WTC11 (cell line): ENCODE results near the gene IL1RAPL2. TPM values are rescaled to one million over a fixed set of nuclear protein-coding genes. Genes with fewer than 3 reads are reported as not detected.

ENCODE experiments used
- ATAC-seq: fragments of 200-7000 bp; cut with Tn5 transposase; 2 replicates; pipeline ENCODE4 v1.10.0; 2021; ENCODE audit warnings: mild to moderate bottlenecking, moderate library complexity
- CTCF ChIA-PET: fragments of 300-600 bp; sonication (Branson Sonifier 250); formaldehyde crosslinking; loops from one replicate; lab custom pipeline; 2021; ENCODE audit warnings: antibody characterized with exemption; lab: Charles Lee
- POLR2A ChIA-PET: fragments of 350-600 bp; sonication (Branson Sonifier 250); formaldehyde crosslinking; loops from one replicate; lab custom pipeline; 2021; ENCODE audit warnings: antibody characterized with exemption; lab: Charles Lee
- DNase-seq: peaks from one replicate; pipeline ENCODE4 v3.0.0; 2021; ENCODE audit warnings: low spot score
- H3K27ac Mint-ChIP-seq: 2 replicates; pipeline ENCODE4 v1.8.0; 2021; ENCODE audit warnings: mixed read lengths
- H3K27me3 Mint-ChIP-seq: 2 replicates; pipeline ENCODE4 v1.8.0; 2021; ENCODE audit warnings: low read depth, mild to moderate bottlenecking, moderate library complexity, mixed read lengths
- H3K36me3 Mint-ChIP-seq: 2 replicates; pipeline ENCODE4 v1.8.0; 2021; ENCODE audit warnings: mixed read lengths
- H3K4me1 Mint-ChIP-seq: 2 replicates; pipeline ENCODE4 v1.8.0; 2022; ENCODE audit warnings: mixed read lengths
- H3K4me3 Mint-ChIP-seq: 2 replicates; pipeline ENCODE4 v1.8.0; 2021; ENCODE audit warnings: mild to moderate bottlenecking, moderate library complexity, mixed read lengths
- H3K9me3 Mint-ChIP-seq: 2 replicates; pipeline ENCODE4 v1.8.0; 2021; ENCODE audit warnings: mixed read lengths
- CBFB ChIP-seq: sonication (generic); formaldehyde crosslinking; IDR thresholded peaks from 2 replicates; pipeline ENCODE4 v1.8.1; 2022; ENCODE audit warnings: mild to moderate bottlenecking, low read depth, missing genetic modification reagents
- CREB1 ChIP-seq: sonication (generic); formaldehyde crosslinking; IDR thresholded peaks from 2 replicates; pipeline ENCODE4 v1.8.0; 2023; ENCODE audit warnings: mild to moderate bottlenecking, missing genetic modification reagents
- EMX1 ChIP-seq: fragments of 250-450 bp; sonication (Bioruptor Pico); IDR thresholded peaks from 2 replicates; pipeline ENCODE4 v1.8.0; 2021; ENCODE audit warnings: mild to moderate bottlenecking
- ESRRA ChIP-seq: sonication (generic); formaldehyde crosslinking; IDR thresholded peaks from 2 replicates; pipeline ENCODE4 v1.8.1; 2022; ENCODE audit warnings: mild to moderate bottlenecking, missing genetic modification reagents, borderline replicate concordance
- FOXK1 ChIP-seq: sonication (generic); formaldehyde crosslinking; IDR thresholded peaks from 2 replicates; pipeline ENCODE4 v1.8.0; 2022; ENCODE audit warnings: mild to moderate bottlenecking, moderate library complexity, missing genetic modification reagents
- FOXP1 ChIP-seq: sonication (generic); formaldehyde crosslinking; IDR thresholded peaks from 2 replicates; pipeline ENCODE4 v1.8.0; 2022; ENCODE audit warnings: missing genetic modification reagents, mild to moderate bottlenecking, moderate library complexity, borderline replicate concordance
- JAZF1 ChIP-seq: fragments of 250-450 bp; sonication (Bioruptor Pico); IDR thresholded peaks from 2 replicates; pipeline ENCODE4 v1.9.0; 2021; ENCODE audit warnings: moderate library complexity, mild to moderate bottlenecking, inconsistent platforms
- JUN ChIP-seq: sonication (generic); formaldehyde crosslinking; IDR thresholded peaks from 2 replicates; pipeline ENCODE4 v1.8.0; 2023; ENCODE audit warnings: mild to moderate bottlenecking, missing genetic modification reagents
- NFATC4 ChIP-seq: fragments of 250-450 bp; sonication (Bioruptor Pico); IDR thresholded peaks from 2 replicates; pipeline ENCODE4 v1.9.0; 2021; ENCODE audit warnings: mild to moderate bottlenecking
- NFE2L1 ChIP-seq: sonication (generic); formaldehyde crosslinking; IDR thresholded peaks from 2 replicates; pipeline ENCODE4 v1.8.1; 2023; ENCODE audit warnings: missing genetic modification reagents
- NR3C1 ChIP-seq: sonication (generic); formaldehyde crosslinking; conservative IDR thresholded peaks from 2 replicates; pipeline ENCODE4 v1.8.1; 2023; ENCODE audit warnings: low read depth, mild to moderate bottlenecking, missing genetic modification reagents
- SP1 ChIP-seq: sonication (generic); formaldehyde crosslinking; conservative IDR thresholded peaks from 2 replicates; pipeline ENCODE4 v1.8.1; 2022; ENCODE audit warnings: missing genetic modification reagents
- TP53 ChIP-seq: sonication (generic); formaldehyde crosslinking; IDR thresholded peaks from 2 replicates; pipeline ENCODE4 v1.8.1; 2023; ENCODE audit warnings: mild to moderate bottlenecking, missing genetic modification reagents
- ZNF219 ChIP-seq: sonication (generic); formaldehyde crosslinking; IDR thresholded peaks from 2 replicates; pipeline ENCODE4 v1.8.0; 2023; ENCODE audit warnings: missing genetic modification reagents, mild to moderate bottlenecking, borderline replicate concordance
- ZNF263 ChIP-seq: sonication (generic); formaldehyde crosslinking; IDR thresholded peaks from 2 replicates; pipeline ENCODE4 v1.8.1; 2022; ENCODE audit warnings: low read depth, mild to moderate bottlenecking, moderate library complexity, missing genetic modification reagents
- total RNA-seq: library from RNA; stranded (reverse); gene quantifications from 3 replicates; pipeline ENCODE4 v1.2.3, GENCODE V29; 2021
- TF ChIP-seq, protein P1 (sequence below): sonication (generic); formaldehyde crosslinking; IDR thresholded peaks from 2 replicates; pipeline ENCODE4 v1.8.0; 2022; ENCODE audit warnings: mild to moderate bottlenecking, missing genetic modification reagents
- TF ChIP-seq, protein P2 (sequence below): sonication (generic); formaldehyde crosslinking; IDR thresholded peaks from 2 replicates; pipeline ENCODE4 v1.8.1; 2023; ENCODE audit warnings: mild to moderate bottlenecking, missing genetic modification reagents
- TF ChIP-seq, protein P3 (sequence below): fragments of 250-450 bp; sonication (Bioruptor Pico); conservative IDR thresholded peaks from 2 replicates; pipeline ENCODE4 v1.9.0; 2021; ENCODE audit warnings: mild to moderate bottlenecking
- TF ChIP-seq, protein P4 (sequence below): fragments of 200-600 bp; IDR thresholded peaks from 2 replicates; pipeline ENCODE4 v1.8.0; 2022; ENCODE audit warnings: antibody characterized with exemption
- TF ChIP-seq, protein P5 (sequence below): sonication (generic); formaldehyde crosslinking; IDR thresholded peaks from 2 replicates; pipeline ENCODE4 v1.8.1; 2023; ENCODE audit warnings: mild to moderate bottlenecking, missing genetic modification reagents
- TF ChIP-seq, protein P6 (sequence below): sonication (generic); formaldehyde crosslinking; conservative IDR thresholded peaks from 2 replicates; pipeline ENCODE4 v1.8.1; 2023; ENCODE audit warnings: mild to moderate bottlenecking, low read depth, missing genetic modification reagents, moderate library complexity
- TF ChIP-seq, protein P7 (sequence below): sonication (generic); formaldehyde crosslinking; IDR thresholded peaks from 2 replicates; pipeline ENCODE4 v1.8.1; 2023; ENCODE audit warnings: mild to moderate bottlenecking, moderate library complexity, missing genetic modification reagents

The IL1RAPL2 gene
- total RNA-seq, 1 experiment from 2014 or later: 0.09 TPM

DNA sequence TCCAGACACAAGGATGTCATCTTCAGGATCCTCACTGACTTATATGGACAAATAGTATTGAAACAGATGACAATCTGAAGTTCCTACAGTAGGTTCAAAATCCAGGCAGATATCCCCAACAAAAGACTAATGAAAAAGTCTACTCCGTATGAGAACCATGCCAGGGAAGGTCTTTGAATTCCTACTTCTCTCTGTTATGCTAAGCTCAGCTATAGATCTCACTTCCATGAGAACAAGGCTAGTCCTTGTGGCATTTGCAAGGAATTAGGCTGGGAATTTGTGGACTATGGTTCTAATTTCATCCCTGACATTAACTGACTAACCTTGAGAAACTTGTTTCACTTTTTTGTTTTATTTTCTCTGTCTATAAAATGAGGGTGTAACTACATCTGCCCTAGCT, 229.8 kb downstream of the IL1RAPL2 start:
- no peaks in the 10 kb centered on the region for H3K36me3 Mint-ChIP-seq
- ATAC-seq: peak; percentile 82
- H3K4me1 Mint-ChIP-seq: peaks cover 23% of the 10 kb centered on the region
- ChIA-PET POLR2A (interaction anchor here (0.5 kb wide), 1 partner anchor 124 kb away, joined by 3 read pairs; no protein-coding TSS in a partner anchor), CTCF (no interaction called here)
- H3K9me3 Mint-ChIP-seq: no peaks in the 10 kb centered on the region
- H3K4me3 Mint-ChIP-seq: no peak overlapping the region
- TF ChIP-seq ZNF263 (CRISPR knock-in tag) (no peak), NFATC4 (CRISPR knock-in tag) (no peak), ZNF219 (no peak), EMX1 (CRISPR knock-in tag) (no peak), JUN (CRISPR knock-in tag) (no peak), NR3C1 (CRISPR knock-in tag) (no peak), ESRRA (CRISPR knock-in tag) (no peak)
- TF ChIP-seq, protein P1, sequence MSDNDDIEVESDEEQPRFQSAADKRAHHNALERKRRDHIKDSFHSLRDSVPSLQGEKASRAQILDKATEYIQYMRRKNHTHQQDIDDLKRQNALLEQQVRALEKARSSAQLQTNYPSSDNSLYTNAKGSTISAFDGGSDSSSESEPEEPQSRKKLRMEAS: no peak
- TF ChIP-seq, protein P2, sequence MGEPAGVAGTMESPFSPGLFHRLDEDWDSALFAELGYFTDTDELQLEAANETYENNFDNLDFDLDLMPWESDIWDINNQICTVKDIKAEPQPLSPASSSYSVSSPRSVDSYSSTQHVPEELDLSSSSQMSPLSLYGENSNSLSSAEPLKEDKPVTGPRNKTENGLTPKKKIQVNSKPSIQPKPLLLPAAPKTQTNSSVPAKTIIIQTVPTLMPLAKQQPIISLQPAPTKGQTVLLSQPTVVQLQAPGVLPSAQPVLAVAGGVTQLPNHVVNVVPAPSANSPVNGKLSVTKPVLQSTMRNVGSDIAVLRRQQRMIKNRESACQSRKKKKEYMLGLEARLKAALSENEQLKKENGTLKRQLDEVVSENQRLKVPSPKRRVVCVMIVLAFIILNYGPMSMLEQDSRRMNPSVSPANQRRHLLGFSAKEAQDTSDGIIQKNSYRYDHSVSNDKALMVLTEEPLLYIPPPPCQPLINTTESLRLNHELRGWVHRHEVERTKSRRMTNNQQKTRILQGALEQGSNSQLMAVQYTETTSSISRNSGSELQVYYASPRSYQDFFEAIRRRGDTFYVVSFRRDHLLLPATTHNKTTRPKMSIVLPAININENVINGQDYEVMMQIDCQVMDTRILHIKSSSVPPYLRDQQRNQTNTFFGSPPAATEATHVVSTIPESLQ (CRISPR knock-in tag): no peak
- TF ChIP-seq, protein P3, sequence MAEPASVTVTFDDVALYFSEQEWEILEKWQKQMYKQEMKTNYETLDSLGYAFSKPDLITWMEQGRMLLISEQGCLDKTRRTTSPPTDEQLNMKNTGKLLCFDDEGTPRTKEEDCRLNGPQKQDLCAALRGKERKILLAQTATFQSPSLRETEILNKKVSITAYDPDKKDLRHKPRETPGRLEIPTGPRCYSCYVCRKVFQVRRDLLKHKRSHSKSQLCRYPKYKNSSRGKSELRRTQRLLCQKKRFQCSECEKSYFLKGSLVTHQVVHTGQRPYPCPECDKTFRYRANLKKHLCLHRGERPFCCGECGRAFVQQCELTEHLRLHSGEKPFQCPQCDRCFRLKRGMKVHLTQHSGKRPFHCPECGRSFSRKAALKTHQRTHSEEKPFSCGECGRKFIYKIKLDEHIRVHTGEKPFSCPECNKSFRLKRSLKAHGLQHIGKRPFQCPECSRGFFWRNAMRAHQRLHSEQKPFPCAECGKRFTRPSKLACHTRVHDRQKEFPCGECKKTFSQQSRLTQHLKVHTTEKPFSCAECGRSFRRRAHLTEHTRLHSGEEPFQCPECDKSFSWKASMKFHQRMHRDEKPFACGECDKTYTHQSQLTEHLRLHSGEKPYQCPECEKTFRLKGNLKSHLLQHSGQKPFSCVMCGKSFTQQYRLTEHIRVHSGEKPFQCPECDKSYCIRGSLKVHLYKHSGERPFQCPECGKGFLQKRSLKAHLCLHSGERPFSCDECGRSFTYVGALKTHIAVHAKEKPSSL (CRISPR knock-in tag): no peak
- TF ChIP-seq, protein P4, sequence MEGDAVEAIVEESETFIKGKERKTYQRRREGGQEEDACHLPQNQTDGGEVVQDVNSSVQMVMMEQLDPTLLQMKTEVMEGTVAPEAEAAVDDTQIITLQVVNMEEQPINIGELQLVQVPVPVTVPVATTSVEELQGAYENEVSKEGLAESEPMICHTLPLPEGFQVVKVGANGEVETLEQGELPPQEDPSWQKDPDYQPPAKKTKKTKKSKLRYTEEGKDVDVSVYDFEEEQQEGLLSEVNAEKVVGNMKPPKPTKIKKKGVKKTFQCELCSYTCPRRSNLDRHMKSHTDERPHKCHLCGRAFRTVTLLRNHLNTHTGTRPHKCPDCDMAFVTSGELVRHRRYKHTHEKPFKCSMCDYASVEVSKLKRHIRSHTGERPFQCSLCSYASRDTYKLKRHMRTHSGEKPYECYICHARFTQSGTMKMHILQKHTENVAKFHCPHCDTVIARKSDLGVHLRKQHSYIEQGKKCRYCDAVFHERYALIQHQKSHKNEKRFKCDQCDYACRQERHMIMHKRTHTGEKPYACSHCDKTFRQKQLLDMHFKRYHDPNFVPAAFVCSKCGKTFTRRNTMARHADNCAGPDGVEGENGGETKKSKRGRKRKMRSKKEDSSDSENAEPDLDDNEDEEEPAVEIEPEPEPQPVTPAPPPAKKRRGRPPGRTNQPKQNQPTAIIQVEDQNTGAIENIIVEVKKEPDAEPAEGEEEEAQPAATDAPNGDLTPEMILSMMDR: no peak
- no peak overlapping the region; the same call in 1 of the 2 replicates for H3K27ac Mint-ChIP-seq
- H3K27me3 Mint-ChIP-seq: no peaks in the 10 kb centered on the region
- DNase-seq: no peak

DNA sequence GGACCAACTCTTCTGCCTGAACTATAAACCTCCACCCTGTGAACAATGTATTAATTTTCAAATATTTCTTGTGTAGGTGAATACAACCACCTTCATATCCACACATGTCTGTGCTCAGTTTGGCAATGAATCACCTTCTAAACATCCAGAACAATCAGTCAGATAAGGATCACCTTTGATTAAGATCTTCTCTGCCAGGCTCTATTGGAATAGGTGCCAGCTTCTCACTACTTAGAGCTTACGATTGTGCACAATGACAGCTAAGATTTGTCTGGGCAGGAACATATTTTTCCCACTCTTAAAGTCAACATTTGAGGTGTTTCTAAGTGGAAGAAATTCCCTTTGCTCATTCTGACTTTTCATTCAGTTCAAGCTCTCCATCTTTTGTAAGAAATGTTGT, 237.2 kb downstream of the IL1RAPL2 start:
- no peak for DNase-seq
- Mint-ChIP-seq H3K4me3 (no peak overlapping the region), H3K27me3 (no peaks in the 10 kb centered on the region), H3K36me3 (no peaks in the 10 kb centered on the region), H3K27ac (no peak overlapping the region), H3K4me1 (peaks cover 6% of the 10 kb centered on the region), H3K9me3 (peaks cover under 1% of the 10 kb centered on the region; the same call in 1 of the 2 replicates)
- CTCF ChIA-PET: no interaction called here
- ATAC-seq: no peak
- POLR2A ChIA-PET: no interaction called here
- TF ChIP-seq, protein P5, sequence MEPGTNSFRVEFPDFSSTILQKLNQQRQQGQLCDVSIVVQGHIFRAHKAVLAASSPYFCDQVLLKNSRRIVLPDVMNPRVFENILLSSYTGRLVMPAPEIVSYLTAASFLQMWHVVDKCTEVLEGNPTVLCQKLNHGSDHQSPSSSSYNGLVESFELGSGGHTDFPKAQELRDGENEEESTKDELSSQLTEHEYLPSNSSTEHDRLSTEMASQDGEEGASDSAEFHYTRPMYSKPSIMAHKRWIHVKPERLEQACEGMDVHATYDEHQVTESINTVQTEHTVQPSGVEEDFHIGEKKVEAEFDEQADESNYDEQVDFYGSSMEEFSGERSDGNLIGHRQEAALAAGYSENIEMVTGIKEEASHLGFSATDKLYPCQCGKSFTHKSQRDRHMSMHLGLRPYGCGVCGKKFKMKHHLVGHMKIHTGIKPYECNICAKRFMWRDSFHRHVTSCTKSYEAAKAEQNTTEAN (CRISPR knock-in tag): no peak
- no peak for TF ChIP-seq FOXP1 (CRISPR knock-in tag)
- no peak for TF ChIP-seq TP53 (CRISPR knock-in tag)
- TF ChIP-seq, protein P6, sequence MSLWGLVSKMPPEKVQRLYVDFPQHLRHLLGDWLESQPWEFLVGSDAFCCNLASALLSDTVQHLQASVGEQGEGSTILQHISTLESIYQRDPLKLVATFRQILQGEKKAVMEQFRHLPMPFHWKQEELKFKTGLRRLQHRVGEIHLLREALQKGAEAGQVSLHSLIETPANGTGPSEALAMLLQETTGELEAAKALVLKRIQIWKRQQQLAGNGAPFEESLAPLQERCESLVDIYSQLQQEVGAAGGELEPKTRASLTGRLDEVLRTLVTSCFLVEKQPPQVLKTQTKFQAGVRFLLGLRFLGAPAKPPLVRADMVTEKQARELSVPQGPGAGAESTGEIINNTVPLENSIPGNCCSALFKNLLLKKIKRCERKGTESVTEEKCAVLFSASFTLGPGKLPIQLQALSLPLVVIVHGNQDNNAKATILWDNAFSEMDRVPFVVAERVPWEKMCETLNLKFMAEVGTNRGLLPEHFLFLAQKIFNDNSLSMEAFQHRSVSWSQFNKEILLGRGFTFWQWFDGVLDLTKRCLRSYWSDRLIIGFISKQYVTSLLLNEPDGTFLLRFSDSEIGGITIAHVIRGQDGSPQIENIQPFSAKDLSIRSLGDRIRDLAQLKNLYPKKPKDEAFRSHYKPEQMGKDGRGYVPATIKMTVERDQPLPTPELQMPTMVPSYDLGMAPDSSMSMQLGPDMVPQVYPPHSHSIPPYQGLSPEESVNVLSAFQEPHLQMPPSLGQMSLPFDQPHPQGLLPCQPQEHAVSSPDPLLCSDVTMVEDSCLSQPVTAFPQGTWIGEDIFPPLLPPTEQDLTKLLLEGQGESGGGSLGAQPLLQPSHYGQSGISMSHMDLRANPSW: no peak
- TF ChIP-seq, protein P7, sequence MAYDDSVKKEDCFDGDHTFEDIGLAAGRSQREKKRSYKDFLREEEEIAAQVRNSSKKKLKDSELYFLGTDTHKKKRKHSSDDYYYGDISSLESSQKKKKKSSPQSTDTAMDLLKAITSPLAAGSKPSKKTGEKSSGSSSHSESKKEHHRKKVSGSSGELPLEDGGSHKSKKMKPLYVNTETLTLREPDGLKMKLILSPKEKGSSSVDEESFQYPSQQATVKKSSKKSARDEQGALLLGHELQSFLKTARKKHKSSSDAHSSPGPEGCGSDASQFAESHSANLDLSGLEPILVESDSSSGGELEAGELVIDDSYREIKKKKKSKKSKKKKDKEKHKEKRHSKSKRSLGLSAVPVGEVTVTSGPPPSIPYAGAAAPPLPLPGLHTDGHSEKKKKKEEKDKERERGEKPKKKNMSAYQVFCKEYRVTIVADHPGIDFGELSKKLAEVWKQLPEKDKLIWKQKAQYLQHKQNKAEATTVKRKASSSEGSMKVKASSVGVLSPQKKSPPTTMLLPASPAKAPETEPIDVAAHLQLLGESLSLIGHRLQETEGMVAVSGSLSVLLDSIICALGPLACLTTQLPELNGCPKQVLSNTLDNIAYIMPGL (CRISPR knock-in tag): no peak
- TF ChIP-seq, protein P1: no peak
- TF ChIP-seq JAZF1 (CRISPR knock-in tag): no peak
- no peak for TF ChIP-seq ZNF263 (CRISPR knock-in tag)
- no peak for TF ChIP-seq NFE2L1 (CRISPR knock-in tag)
- TF ChIP-seq FOXK1: no peak
- TF ChIP-seq CREB1 (CRISPR knock-in tag): no peak
- TF ChIP-seq CBFB (CRISPR knock-in tag): no peak
- no peak for TF ChIP-seq SP1 (CRISPR knock-in tag)
